HG03457 (cell line): Measurements from ENCODE around the gene MLLT1.

Experiments
- ATAC-seq: cut with Tn5 transposase; IDR thresholded peaks from one replicate; pipeline ENCODE4 v1.9.1; 2021; ENCODE audit warnings: moderate number of reproducible peaks; ENCODE audit not compliant: unreplicated experiment

The MLLT1 gene

GRCh38 chr19:6236310-6237291, 43.2 kb downstream of the MLLT1 start:
- no peak for ATAC-seq

- no peak for ATAC-seq
These were observed 44.5 kb downstream of the MLLT1 start for GRCh38 chr19:6235031-6235951.

- ATAC-seq, result no peak
These were observed 45.2 kb downstream of the MLLT1 start for GRCh38 chr19:6234527-6234926.

GRCh38 chr19:6233827-6234511, 45.8 kb downstream of the MLLT1 start:
- no peak for ATAC-seq

GRCh38 chr19:6233056-6233826, 46.5 kb downstream of the MLLT1 start:
- no peak for ATAC-seq

GRCh38 chr19:6232601-6233055, 47.1 kb downstream of the MLLT1 start:
- no peak for ATAC-seq

GRCh38 chr19:6230991-6231448, 48.8 kb downstream of the MLLT1 start:
- ATAC-seq, result no peak

GRCh38 chr19:6229951-6230712, 49.6 kb downstream of the MLLT1 start:
- no peak for ATAC-seq

- no peak for ATAC-seq
These were observed 50.4 kb downstream of the MLLT1 start for GRCh38 chr19:6229216-6229913.

GRCh38 chr19:6228551-6229215, 51.1 kb downstream of the MLLT1 start:
- no peak for ATAC-seq

GRCh38 chr19:6227936-6228325, 51.8 kb downstream of the MLLT1 start:
- ATAC-seq, result no peak

- no peak for ATAC-seq
These were observed 52.4 kb downstream of the MLLT1 start for GRCh38 chr19:6227156-6227935.

GRCh38 chr19:6226444-6227155, 53.2 kb downstream of the MLLT1 start:
- ATAC-seq, result no peak

GRCh38 chr19:6226012-6226411, 53.8 kb downstream of the MLLT1 start:
- no peak for ATAC-seq

- ATAC-seq, result no peak
These were observed 54.4 kb downstream of the MLLT1 start for GRCh38 chr19:6225232-6225865.

GRCh38 chr19:6224308-6224675, 55.5 kb downstream of the MLLT1 start:
- ATAC-seq, result no peak
